GM23338 (cell line): ENCODE data around the gene NEMP2. TPM values are rescaled to one million over a fixed set of nuclear protein-coding genes. Genes with fewer than 3 reads are reported as not detected.

ENCODE experiments used
- ATAC-seq: fragments of 200-7000 bp; cut with Tn5 transposase; 3 replicates; pipeline ENCODE4 v1.9.1; 2020
- DNase-seq: peaks from one replicate; pipeline ENCODE4 v3.0.0-alpha.2; 2015; ENCODE audit warnings: low spot score
- H2AFZ ChIP-seq: fragments of 200-600 bp; sonication (generic); 2 replicates; pipeline ENCODE4 v1.8.0; 2016; ENCODE audit warnings: antibody characterized with exemption, mild to moderate bottlenecking, moderate library complexity
- H3F3A ChIP-seq: fragments of 200-600 bp; sonication (generic); replicated peaks from 2 replicates; pipeline ENCODE4 v1.8.0; 2017; ENCODE audit warnings: antibody characterized with exemption, mixed run types, low read depth
- H3K27ac ChIP-seq: fragments of 200-600 bp; sonication (generic); 2 replicates; pipeline ENCODE4 v1.6.1; 2016; ENCODE audit warnings: low read depth
- H3K27me3 ChIP-seq: fragments of 200-600 bp; sonication (generic); 2 replicates; pipeline ENCODE4 v1.8.0; 2016; ENCODE audit warnings: mild to moderate bottlenecking, mixed run types, moderate library complexity; ENCODE audit not compliant: insufficient read depth
- H3K36me3 ChIP-seq: fragments of 200-600 bp; sonication (generic); 2 replicates; pipeline ENCODE4 v1.8.0; 2016; ENCODE audit warnings: mild to moderate bottlenecking; ENCODE audit not compliant: insufficient read depth
- H3K4me1 ChIP-seq: fragments of 200-600 bp; sonication (generic); 2 replicates; pipeline ENCODE4 v1.8.0; 2016; ENCODE audit warnings: mild to moderate bottlenecking, moderate library complexity; ENCODE audit not compliant: insufficient read depth
- H3K4me2 ChIP-seq: fragments of 200-600 bp; sonication (generic); 2 replicates; pipeline ENCODE4 v1.7.1; 2017; ENCODE audit warnings: mixed run types
- H3K4me3 ChIP-seq: fragments of 200-600 bp; sonication (generic); 2 replicates; pipeline ENCODE4 v1.6.1; 2016; ENCODE audit warnings: mixed run types
- H3K79me2 ChIP-seq: fragments of 200-600 bp; sonication (generic); replicated peaks from 2 replicates; pipeline ENCODE4 v1.8.0; 2017; ENCODE audit warnings: mild to moderate bottlenecking; ENCODE audit not compliant: insufficient read depth
- H3K9me2 ChIP-seq: fragments of 200-600 bp; sonication (generic); 2 replicates; pipeline ENCODE4 v1.8.0; 2017; ENCODE audit not compliant: insufficient read depth
- H4K20me1 ChIP-seq: fragments of 200-600 bp; sonication (generic); replicated peaks from 2 replicates; pipeline ENCODE4 v1.8.0; 2017; ENCODE audit warnings: mild to moderate bottlenecking; ENCODE audit not compliant: insufficient read depth
- H3K27ac Mint-ChIP-seq: 2 replicates; pipeline ENCODE4 v1.8.0; 2020; ENCODE audit warnings: inconsistent platforms, mild to moderate bottlenecking, moderate library complexity, mixed read lengths
- H3K27me3 Mint-ChIP-seq: 3 replicates; pipeline ENCODE4 v1.8.0; 2022; ENCODE audit warnings: low read depth, mild to moderate bottlenecking, moderate library complexity, mixed read lengths, inconsistent platforms; ENCODE audit not compliant: insufficient read depth, poor library complexity
- H3K36me3 Mint-ChIP-seq: 3 replicates; pipeline ENCODE4 v1.8.0; 2021; ENCODE audit warnings: low read depth, mild to moderate bottlenecking, inconsistent platforms, moderate library complexity, mixed read lengths
- H3K4me1 Mint-ChIP-seq: 3 replicates; pipeline ENCODE4 v1.8.0; 2020; ENCODE audit warnings: mild to moderate bottlenecking, inconsistent platforms, mixed read lengths
- H3K4me3 Mint-ChIP-seq: 3 replicates; pipeline ENCODE4 v1.8.0; 2021; ENCODE audit warnings: moderate library complexity, mild to moderate bottlenecking, inconsistent platforms, mixed read lengths
- H3K9me3 Mint-ChIP-seq: 3 replicates; pipeline ENCODE4 v1.8.0; 2020; ENCODE audit warnings: moderate library complexity, mild to moderate bottlenecking, inconsistent platforms, mixed read lengths
- CREB1 ChIP-seq: fragments of 250-450 bp; sonication (Bioruptor Pico); IDR thresholded peaks from 2 replicates; pipeline ENCODE4 v1.5.0; 2020; ENCODE audit warnings: low read depth, mild to moderate bottlenecking, moderate library complexity
- ETS1 ChIP-seq: IDR thresholded peaks from 2 replicates; pipeline ENCODE4 v1.6.1; 2016; ENCODE audit warnings: antibody characterized with exemption
- EZH2 ChIP-seq: fragments of 200-600 bp; sonication (generic); IDR thresholded peaks from one replicate; pipeline ENCODE4 v1.8.0; 2017; ENCODE audit warnings: antibody characterized with exemption, mild to moderate bottlenecking, low read depth; ENCODE audit not compliant: unreplicated experiment
- EZH2phosphoT487 ChIP-seq: fragments of 200-600 bp; sonication (generic); IDR thresholded peaks from one replicate; pipeline ENCODE4 v1.8.1; 2018; ENCODE audit warnings: antibody characterized with exemption; ENCODE audit not compliant: unreplicated experiment
- JUNB ChIP-seq: IDR thresholded peaks from one replicate; pipeline ENCODE4 v1.6.1; 2016; ENCODE audit warnings: antibody characterized with exemption; ENCODE audit not compliant: unreplicated experiment
- NANOG ChIP-seq: IDR thresholded peaks from 2 replicates; pipeline ENCODE4 v1.6.1; 2016; ENCODE audit warnings: antibody characterized with exemption, borderline replicate concordance
- POLR2AphosphoS5 ChIP-seq: IDR thresholded peaks from 2 replicates; pipeline ENCODE4 v1.6.1; 2016; ENCODE audit warnings: antibody characterized with exemption, low read depth
- REST ChIP-seq: IDR thresholded peaks from one replicate; pipeline ENCODE4 v1.6.1; 2018; ENCODE audit warnings: antibody characterized with exemption; ENCODE audit not compliant: unreplicated experiment
- STAT1 ChIP-seq: IDR thresholded peaks from one replicate; pipeline ENCODE4 v1.6.1; 2016; ENCODE audit warnings: antibody characterized with exemption; ENCODE audit not compliant: unreplicated experiment
- ZNF114 ChIP-seq: fragments of 250-450 bp; sonication (Bioruptor Pico); IDR thresholded peaks from 2 replicates; pipeline ENCODE4 v1.5.0; 2020; ENCODE audit warnings: mild to moderate bottlenecking, moderate library complexity
- ZNF331 ChIP-seq: fragments of 250-450 bp; sonication (Bioruptor Pico); IDR thresholded peaks from 2 replicates; pipeline ENCODE4 v1.5.0; 2020; ENCODE audit warnings: low read depth, mild to moderate bottlenecking, moderate library complexity
- ZNF462 ChIP-seq: fragments of 250-450 bp; sonication (Bioruptor Pico); IDR thresholded peaks from 2 replicates; pipeline ENCODE4 v1.5.0; 2020; ENCODE audit warnings: mild to moderate bottlenecking, moderate library complexity
- polyA plus RNA-seq: library from polyadenylated mRNA; unstranded; fragments of >200 nt; fragmentation: Nextera tagmentation; extraction: Ambion mirVana; gene quantifications from 2 replicates; pipeline ENCODE4 v1.2.1, GENCODE V29; 2016
- total RNA-seq: library from RNA; depleted of rRNA; stranded (reverse); fragments of >200 nt; shearing (Covaris generic); gene quantifications from 2 replicates; pipeline ENCODE4 v1.2.3, GENCODE V29; 2014
- TF ChIP-seq, protein P1 (sequence below), 2 experiments: fragments of 200-600 bp in 1 of 2; sonication (generic) in 1 of 2; conservative IDR thresholded peaks; 2 replicates each; pipeline versions ENCODE4 v1.5.1 to v1.6.1; 2016 to 2017; ENCODE audit warnings: antibody characterized with exemption in 2 of 2, low read depth in 2 of 2, mild to moderate bottlenecking in 2 of 2, moderate library complexity in 1 of 2

Gene NEMP2
- total and polyA plus RNA-seq, 2 experiments from 2014 or later: 1.2 to 4.0 TPM

DNA sequence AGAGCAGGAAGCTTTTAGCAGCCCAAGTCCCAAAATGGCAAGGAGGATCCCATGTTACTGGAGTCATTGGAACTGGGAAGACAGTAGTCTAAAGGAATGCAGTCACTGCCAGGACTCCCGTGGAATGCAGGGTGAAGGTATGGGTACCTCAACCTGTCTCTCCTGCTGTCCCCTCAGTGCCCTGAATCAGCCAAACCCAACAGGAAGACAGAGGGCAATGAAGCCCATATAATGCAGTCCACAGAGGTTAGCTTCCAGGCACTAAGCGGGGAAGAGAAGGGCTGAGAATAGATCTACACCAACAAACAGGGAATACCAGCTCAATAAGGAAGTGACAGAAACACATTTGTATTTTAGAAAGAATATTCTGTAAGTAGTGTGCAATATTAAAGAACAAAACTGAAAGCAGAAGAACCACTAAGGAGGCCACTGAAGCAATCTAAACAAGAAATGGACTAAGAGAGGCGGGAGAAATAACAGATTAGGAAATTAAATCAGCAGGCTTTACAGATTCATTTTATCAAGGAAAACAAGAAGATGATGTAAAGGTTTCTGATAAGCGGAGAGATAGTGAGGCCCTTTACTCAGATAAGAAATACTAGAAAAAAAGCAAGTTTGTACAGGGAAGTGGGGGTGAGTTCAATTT lies 8.3 kb downstream of the NEMP2 start:
- Histone ChIP-seq H4K20me1 (no peaks in the 10 kb centered on the region), H3K4me2 (no peak overlapping the region), H3K27me3 (no peaks in the 10 kb centered on the region), H3K79me2 (no peaks in the 10 kb centered on the region), H2AFZ (no peak overlapping the region), H3K4me1 (peaks cover 5% of the 10 kb centered on the region; the same call in 1 of the 2 replicates), H3K36me3 (no peaks in the 10 kb centered on the region), H3K27ac (no peak overlapping the region), H3K9me2 (no peaks in the 10 kb centered on the region), H3K4me3 (no peak overlapping the region), H3F3A (no peaks in the 10 kb centered on the region)
- H3K4me3 Mint-ChIP-seq: no peak overlapping the region
- no peak overlapping the region for H3K27ac Mint-ChIP-seq
- ATAC-seq: no peak
- peaks cover 28% of the 10 kb centered on the region for H3K4me1 Mint-ChIP-seq
- no peak for DNase-seq
- TF ChIP-seq ETS1: no peak
- no peak for TF ChIP-seq ZNF114 (CRISPR knock-in tag)
- TF ChIP-seq CREB1 (CRISPR knock-in tag): no peak
- TF ChIP-seq, protein P1, sequence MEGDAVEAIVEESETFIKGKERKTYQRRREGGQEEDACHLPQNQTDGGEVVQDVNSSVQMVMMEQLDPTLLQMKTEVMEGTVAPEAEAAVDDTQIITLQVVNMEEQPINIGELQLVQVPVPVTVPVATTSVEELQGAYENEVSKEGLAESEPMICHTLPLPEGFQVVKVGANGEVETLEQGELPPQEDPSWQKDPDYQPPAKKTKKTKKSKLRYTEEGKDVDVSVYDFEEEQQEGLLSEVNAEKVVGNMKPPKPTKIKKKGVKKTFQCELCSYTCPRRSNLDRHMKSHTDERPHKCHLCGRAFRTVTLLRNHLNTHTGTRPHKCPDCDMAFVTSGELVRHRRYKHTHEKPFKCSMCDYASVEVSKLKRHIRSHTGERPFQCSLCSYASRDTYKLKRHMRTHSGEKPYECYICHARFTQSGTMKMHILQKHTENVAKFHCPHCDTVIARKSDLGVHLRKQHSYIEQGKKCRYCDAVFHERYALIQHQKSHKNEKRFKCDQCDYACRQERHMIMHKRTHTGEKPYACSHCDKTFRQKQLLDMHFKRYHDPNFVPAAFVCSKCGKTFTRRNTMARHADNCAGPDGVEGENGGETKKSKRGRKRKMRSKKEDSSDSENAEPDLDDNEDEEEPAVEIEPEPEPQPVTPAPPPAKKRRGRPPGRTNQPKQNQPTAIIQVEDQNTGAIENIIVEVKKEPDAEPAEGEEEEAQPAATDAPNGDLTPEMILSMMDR (conservative IDR thresholded peaks at IDR 0.05; ENCODE audit: low read depth in 2 of 2): no peak
- no peak for TF ChIP-seq EZH2phosphoT487
- TF ChIP-seq STAT1: no peak
- TF ChIP-seq JUNB: no peak
- no peak for TF ChIP-seq EZH2
- TF ChIP-seq POLR2AphosphoS5: no peak
- TF ChIP-seq ZNF462 (CRISPR knock-in tag): no peak
- no peak for TF ChIP-seq ZNF331
- TF ChIP-seq REST: no peak
- no peak for TF ChIP-seq NANOG
- H3K36me3 Mint-ChIP-seq: no peaks in the 10 kb centered on the region; the same call in 1 of the 3 replicates
- peaks cover 2% of the 10 kb centered on the region for H3K27me3 Mint-ChIP-seq
- H3K9me3 Mint-ChIP-seq: no peaks in the 10 kb centered on the region
